ENCODE measurements around the gene ACVR1B. TPM values are rescaled to one million over a fixed set of nuclear protein-coding genes. Genes with fewer than 3 reads are reported as not detected.

ACVR1B gene
- total and polyA plus RNA-seq, 7 donors, result 7.2 to 30.7 (median 9.8) TPM

DNA sequence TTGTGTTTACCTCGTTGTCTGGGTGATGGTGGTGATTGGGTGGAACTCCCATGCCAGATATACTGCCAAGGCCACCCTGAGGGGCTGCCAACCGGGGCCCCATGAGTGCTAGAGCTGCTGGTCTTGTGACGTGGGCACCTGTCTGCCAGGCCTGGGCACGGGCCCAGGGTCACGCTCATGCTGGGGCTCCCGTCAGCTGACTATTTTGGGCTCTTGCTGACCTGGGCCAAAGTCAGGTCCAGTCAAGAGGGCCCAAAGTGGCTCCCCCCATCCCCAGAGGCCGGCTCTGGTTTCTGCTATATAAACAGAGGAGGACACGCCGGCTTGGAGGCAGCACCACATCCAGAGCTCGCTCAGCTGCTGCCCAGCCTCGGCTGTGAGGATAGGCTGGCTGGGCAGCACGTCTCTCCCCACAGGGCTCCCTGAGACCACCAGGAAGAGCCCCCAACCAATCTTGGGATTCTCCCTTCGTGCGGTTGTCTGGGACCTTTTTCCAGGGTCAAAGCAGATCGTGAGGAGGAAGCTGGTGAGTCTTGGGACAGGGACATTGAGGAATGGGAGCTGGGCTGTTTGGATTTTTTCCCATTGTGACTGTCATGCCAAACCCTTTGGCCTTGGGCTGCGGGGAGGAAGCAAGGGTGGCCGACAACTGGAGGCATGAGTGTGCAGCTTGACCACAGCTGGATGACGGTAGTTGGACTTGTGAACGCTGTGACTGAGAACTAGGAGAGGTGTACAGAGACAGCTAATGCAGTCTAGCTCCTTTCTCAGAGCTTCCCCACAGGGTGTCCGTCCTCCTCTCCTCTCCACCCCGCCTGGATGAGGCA is 92.1 kb downstream of the ACVR1B start:
- H3K4me1 ChIP-seq, result peaks cover 0 to 59% (median 43%) of the 10 kb centered on the region in 4 donors
- TF ChIP-seq, protein P1, sequence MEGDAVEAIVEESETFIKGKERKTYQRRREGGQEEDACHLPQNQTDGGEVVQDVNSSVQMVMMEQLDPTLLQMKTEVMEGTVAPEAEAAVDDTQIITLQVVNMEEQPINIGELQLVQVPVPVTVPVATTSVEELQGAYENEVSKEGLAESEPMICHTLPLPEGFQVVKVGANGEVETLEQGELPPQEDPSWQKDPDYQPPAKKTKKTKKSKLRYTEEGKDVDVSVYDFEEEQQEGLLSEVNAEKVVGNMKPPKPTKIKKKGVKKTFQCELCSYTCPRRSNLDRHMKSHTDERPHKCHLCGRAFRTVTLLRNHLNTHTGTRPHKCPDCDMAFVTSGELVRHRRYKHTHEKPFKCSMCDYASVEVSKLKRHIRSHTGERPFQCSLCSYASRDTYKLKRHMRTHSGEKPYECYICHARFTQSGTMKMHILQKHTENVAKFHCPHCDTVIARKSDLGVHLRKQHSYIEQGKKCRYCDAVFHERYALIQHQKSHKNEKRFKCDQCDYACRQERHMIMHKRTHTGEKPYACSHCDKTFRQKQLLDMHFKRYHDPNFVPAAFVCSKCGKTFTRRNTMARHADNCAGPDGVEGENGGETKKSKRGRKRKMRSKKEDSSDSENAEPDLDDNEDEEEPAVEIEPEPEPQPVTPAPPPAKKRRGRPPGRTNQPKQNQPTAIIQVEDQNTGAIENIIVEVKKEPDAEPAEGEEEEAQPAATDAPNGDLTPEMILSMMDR (IDR thresholded peaks at IDR 0.05), result no peak
- TF ChIP-seq POLR2A (IDR thresholded peaks at IDR 0.05) (no peak), POLR2AphosphoS5 (IDR thresholded peaks at IDR 0.05) (peak in 3 of 4 donors; percentile 39 to 72 (median 54)), EP300 (IDR thresholded peaks at IDR 0.05) (peak; percentile 47 to 96 (median 88))
- H3K4me3 ChIP-seq, result peak overlapping the region in 2 of 4 donors; percentile 1 to 11
- intact Hi-C loops (cut with DNase I), result no loop called here
- peak; percentile 90 for DNase-seq
- H3K27me3 ChIP-seq, result no peaks in the 10 kb centered on the region
- no peaks in the 10 kb centered on the region for H3K9me3 ChIP-seq
- 82 to 85% methylated on average over 21 of the region's 21 CpGs for WGBS, 2 donors
- H3K36me3 ChIP-seq, result no peaks in the 10 kb centered on the region
- H3K27ac ChIP-seq, result peak overlapping the region; percentile 90 to 96 (median 92)

DNA sequence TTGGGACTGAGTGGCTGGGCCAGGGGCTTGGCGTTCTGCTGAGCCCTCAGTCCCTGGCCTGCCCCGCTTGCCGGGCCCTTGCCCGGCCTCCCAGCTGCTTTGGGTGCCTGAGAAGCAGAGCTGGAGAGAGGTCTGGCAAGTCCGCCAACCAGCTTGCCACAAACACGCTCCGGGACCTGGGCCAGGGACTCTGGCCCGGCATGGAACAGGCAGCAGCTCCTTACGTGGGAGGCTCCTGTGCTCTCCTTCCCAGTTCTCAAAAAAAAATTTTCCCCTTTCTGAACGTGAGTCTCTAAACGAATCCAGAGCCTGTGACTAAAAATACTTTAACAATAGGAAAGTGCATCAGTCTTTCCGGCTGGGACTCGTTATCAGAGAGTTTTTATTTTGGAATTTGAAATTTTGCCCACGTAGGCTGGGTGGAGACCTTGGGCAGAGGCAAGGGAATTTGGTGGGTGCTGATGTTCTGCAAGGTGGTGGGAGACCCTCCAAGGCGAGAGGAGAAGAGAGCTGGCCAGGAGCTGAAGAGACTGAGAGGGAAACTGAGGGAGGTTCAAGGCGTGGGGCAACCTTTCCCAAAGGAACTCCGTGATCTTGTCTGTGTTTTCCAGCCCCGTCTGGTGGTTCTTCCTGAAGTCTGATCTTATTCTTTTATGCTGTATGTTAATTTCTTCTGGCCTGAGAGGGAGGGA is 92.9 kb downstream of the ACVR1B start:
- H3K27me3 ChIP-seq, result no peaks in the 10 kb centered on the region
- peak; percentile 97 for DNase-seq
- peak overlapping the region in 2 of 4 donors; percentile 1 to 11 for H3K4me3 ChIP-seq
- H3K4me1 ChIP-seq, result peaks cover 0 to 56% (median 41%) of the 10 kb centered on the region in 4 donors
- intact Hi-C loops (cut with DNase I), result no loop called here
- WGBS, 2 donors, result 80 to 82% methylated on average over 18 of the region's 18 CpGs
- TF ChIP-seq, protein P1 (IDR thresholded peaks at IDR 0.05), result no peak
- TF ChIP-seq POLR2AphosphoS5 (IDR thresholded peaks at IDR 0.05) (peak; percentile 66 to 87 (median 78)), EP300 (IDR thresholded peaks at IDR 0.05) (peak; percentile 58 to 96 (median 75)), POLR2A (IDR thresholded peaks at IDR 0.05) (peak in 1 of 2 donors; percentile 40)
- peak overlapping the region; percentile 90 to 96 (median 92) for H3K27ac ChIP-seq
- H3K36me3 ChIP-seq, result no peaks in the 10 kb centered on the region
- H3K9me3 ChIP-seq, result no peaks in the 10 kb centered on the region

DNA sequence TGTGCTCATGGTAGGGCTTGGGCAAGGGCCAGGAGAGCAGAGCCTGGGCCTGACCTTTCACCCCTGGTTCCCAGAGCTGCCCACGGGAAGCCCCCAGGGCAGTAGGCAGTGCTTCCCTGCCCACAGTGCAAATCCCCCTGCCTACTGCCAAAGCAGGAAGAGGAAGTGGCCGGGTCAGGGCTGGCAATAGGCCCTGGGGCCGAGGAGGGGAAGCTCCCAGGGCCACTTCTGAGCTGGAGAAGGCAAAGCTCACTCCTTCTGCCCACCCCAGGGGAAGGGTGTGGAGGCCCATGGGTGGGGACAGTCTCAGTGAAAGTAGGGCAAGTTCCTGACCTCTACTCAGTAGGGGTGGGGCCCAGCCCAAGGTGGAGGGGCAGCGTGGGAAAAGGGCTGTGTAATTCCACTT is 94.3 kb downstream of the ACVR1B start:
- Histone ChIP-seq H3K9me3 (no peaks in the 10 kb centered on the region), H3K4me3 (no peak overlapping the region), H3K27me3 (no peaks in the 10 kb centered on the region), H3K36me3 (no peaks in the 10 kb centered on the region), H3K4me1 (peaks cover 0 to 67% (median 51%) of the 10 kb centered on the region in 4 donors), H3K27ac (peak overlapping the region; percentile 90 to 96 (median 92))
- WGBS, 2 donors, result 8 to 24% methylated on average over 4 of the region's 4 CpGs
- DNase-seq, result peak; percentile 78
- intact Hi-C loops (cut with DNase I), result no loop called here
- peak in 1 of 4 donors; percentile 9 for TF ChIP-seq POLR2AphosphoS5 (IDR thresholded peaks at IDR 0.05)
- TF ChIP-seq, protein P1 (IDR thresholded peaks at IDR 0.05), result no peak

Small RNA genes lying within 50 kb of the gene (small RNA-seq; reads per million reads assigned to genes)
- gene RNU6-574P, result 0 reads per million in 3 donors

Other genes starting within 250 kb of the ACVR1B start
- under 1 TPM in 2 of 4 donors, not detected in 2; 0.28 to 0.36 TPM for gene FIGNL2, start 103.0 kb upstream of the ACVR1B start, total RNA-seq
- under 1 TPM in 1 of 3 donors, not detected in 2; 0.36 TPM for gene FIGNL2, start 103.0 kb upstream of the ACVR1B start, polyA plus RNA-seq
- not detected for gene ANKRD33, start 63.6 kb upstream of the ACVR1B start, total RNA-seq
- under 1 TPM in 1 of 3 donors, not detected in 2; 0.16 TPM for gene ANKRD33, start 63.6 kb upstream of the ACVR1B start, polyA plus RNA-seq
- 100 to 1,000 TPM in 1 of 4 donors, 10 to 100 TPM in 3; 63.0 to 113 (median 70.9) TPM for gene ACVRL1, start 44.2 kb upstream of the ACVR1B start, total RNA-seq
- gene ACVRL1, start 44.2 kb upstream of the ACVR1B start, polyA plus RNA-seq, result 10 to 100 TPM; 12.5 to 83.6 (median 24.6) TPM
- 10 to 100 TPM in 2 of 4 donors, 1 to 10 TPM in 2; 9.2 to 11.1 (median 10.1) TPM for gene TAMALIN, start 55.2 kb downstream of the ACVR1B start, total RNA-seq
- 10 to 100 TPM in 1 of 3 donors, 1 to 10 TPM in 2; 4.2 to 17.0 (median 4.9) TPM for gene TAMALIN, start 55.2 kb downstream of the ACVR1B start, polyA plus RNA-seq
- gene NR4A1, start 99.7 kb downstream of the ACVR1B start, total RNA-seq, result 100 to 1,000 TPM in 3 of 4 donors, 10 to 100 TPM in 1; 41.7 to 276 (median 167) TPM
- gene NR4A1, start 99.7 kb downstream of the ACVR1B start, polyA plus RNA-seq, result 10 to 100 TPM; 31.2 to 65.9 (median 45.0) TPM
- 10 to 100 TPM; 30.2 to 48.7 (median 38.2) TPM for gene ATG101, start 118.3 kb downstream of the ACVR1B start, total RNA-seq
- 10 to 100 TPM; 58.9 to 64.5 (median 61.7) TPM for gene ATG101, start 118.3 kb downstream of the ACVR1B start, polyA plus RNA-seq
- gene SMIM41, start 128.0 kb downstream of the ACVR1B start, total RNA-seq, result 1 to 10 TPM in 2 of 4 donors, under 1 TPM in 1, not detected in 1; 0.41 to 5.7 (median 1.2) TPM
- under 1 TPM in 1 of 3 donors, not detected in 2; 0.61 TPM for gene SMIM41, start 128.0 kb downstream of the ACVR1B start, polyA plus RNA-seq
- not detected for gene KRT80, start 240.3 kb downstream of the ACVR1B start, total RNA-seq
- under 1 TPM in 2 of 3 donors, not detected in 1; under 0.01 to 0.34 TPM for gene KRT80, start 240.3 kb downstream of the ACVR1B start, polyA plus RNA-seq